ENCODE measurements around the gene TPT1.

Gene TPT1

DNA sequence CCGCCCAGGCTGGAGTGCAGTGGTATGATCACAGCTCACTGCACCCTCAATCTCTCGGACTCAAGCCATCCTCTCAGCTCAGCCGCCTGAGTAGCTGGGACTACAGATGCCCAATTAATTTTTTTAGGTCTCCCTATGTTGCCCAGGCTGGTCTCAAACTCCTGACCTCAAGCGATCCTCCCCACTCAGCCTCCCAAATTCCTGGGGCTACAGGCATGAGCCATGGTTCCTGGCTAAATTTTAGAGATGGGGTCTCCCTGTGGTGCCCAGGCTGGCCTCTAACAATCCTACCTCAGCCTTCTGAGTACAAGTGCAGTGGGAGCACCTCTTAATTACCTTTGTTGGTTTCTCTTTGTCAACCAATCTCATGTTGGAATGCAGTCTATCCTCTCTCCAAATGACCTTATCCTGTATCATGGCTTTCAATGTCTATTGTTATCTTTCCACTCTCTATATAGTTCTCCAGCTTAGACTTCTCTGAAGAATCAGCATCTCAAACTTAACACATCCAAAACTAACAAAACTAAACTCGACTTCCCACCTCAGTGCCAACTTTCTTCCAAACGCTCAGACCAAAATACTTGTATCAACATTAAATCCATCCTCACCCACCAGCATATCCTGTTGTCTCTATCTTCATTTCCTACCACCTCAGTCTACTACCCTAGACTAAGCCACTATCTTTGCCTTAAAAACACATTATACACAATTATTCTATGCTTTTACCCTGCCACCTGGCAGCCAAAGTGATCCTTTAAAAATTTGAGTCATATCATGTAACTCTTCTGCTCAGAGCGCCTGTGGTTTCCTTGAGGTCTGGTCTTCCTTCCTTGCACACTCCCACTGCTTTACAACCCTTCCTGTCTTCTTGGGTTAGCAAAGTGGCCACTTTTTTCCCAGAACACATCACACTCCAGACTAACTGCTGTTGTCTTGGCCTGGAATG is 6.7 kb downstream of the TPT1 start:
- no peak for DNase-seq (ENCODE audit: low read depth in 2 of 2)

DNA sequence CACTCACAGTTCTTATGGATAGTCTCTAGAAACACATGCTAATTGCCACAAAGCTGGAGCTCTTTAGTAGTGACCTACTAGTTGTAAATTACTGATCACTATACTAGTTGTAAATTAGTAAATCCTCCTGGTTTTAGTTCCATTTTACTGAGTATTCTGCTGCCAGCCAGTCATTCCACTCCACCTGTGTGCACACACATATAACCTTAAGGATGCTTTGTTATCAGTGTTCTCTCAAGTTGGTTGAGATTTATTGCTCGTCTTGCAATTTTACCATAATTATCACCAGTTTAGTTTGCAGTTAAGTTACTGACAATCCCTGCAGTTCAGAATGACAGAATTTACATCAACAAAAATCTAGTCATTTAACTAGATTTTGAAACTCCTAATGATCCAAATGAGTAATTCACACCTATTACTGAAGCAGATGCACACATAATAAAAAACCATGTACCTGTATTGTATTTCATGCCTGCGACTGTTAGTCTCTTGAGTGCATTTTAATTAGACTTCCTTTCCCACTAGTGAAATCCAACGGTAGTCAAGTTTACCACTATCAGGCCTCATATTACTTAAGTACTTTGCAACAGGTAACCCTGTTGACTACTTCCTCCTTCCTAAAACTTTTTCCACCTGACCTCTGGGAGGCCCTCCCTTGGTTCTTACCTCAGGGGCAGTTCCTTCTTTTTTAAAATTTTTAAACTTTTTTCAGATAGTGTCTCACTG is 7.6 kb downstream of the TPT1 start:
- no peak for DNase-seq (ENCODE audit: low read depth in 2 of 2)

DNA sequence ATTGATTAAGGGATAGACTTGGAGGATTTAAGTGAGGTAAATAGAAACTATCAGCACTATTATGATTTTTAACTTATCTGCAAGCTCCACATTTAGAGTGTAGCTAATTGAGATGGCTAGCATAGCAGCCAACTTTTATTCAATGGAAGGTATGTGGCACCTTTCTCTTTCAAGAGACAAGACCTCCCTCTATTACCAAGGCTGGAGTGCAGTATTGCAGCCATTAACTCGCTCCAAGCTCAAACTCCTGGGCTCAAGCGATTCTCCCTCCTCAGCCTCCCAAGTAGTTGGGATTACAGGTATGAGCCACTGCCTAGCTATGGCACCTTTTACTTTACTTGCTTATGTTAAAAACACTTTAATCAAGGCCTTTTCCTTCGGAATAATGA is 8.2 kb downstream of the TPT1 start:
- no peak for DNase-seq (ENCODE audit: low read depth in 2 of 2)

DNA sequence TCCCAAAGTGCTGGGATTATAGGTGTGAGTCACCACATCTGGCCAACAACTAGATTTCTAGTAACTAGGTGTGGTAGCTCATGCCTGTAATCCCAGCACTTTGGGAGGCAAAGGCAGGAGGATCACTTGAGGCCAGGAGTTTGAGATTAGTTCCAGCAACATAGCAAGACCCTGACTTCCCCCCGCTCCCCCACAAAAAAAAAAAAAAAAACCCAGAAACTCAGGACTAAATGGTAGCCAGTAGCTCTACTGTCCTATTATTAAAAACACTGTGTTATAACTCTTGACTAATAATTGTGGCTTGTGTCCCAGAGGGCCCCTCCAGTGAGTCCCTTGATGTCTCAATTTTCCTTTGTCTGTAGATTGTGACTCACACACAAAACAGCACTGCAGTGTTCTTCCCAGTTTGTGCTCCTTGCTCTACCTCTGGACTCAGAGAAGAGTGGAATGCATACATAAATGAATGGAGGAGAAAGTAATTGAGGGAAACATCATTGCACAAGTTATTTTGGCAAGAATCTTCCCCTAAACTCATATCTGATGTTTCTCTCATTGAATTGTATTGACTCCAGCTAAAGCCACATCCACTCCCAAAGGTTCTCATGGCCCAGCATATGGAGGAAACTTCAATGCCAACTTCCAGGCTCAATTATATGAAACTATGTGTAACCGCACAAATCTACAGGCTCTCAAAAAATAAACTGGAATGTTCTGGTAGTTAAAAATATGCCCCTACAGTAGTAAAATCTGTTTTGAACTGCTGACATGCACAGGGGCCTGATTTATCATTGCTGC is 8.8 kb downstream of the TPT1 start:
- DNase-seq (ENCODE audit: low read depth in 2 of 2) = no peak

DNA sequence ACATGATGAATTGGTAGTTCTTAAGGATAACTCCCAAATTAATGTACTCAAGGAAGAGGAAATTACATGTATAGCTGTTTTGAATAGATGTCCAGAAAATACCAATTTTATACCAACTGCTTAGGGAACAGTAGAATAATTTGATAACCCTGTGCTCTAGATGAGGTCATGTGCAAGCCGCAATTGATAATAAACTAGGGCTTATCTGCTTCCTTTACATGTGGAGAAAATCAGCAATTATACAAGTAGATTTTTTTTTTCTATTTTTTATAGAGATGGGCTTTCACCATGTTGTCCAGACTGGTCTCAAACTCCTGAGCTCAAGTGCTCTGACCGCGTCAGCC is 9.3 kb downstream of the TPT1 start:
- DNase-seq (ENCODE audit: low read depth in 2 of 2) = no peak

DNA sequence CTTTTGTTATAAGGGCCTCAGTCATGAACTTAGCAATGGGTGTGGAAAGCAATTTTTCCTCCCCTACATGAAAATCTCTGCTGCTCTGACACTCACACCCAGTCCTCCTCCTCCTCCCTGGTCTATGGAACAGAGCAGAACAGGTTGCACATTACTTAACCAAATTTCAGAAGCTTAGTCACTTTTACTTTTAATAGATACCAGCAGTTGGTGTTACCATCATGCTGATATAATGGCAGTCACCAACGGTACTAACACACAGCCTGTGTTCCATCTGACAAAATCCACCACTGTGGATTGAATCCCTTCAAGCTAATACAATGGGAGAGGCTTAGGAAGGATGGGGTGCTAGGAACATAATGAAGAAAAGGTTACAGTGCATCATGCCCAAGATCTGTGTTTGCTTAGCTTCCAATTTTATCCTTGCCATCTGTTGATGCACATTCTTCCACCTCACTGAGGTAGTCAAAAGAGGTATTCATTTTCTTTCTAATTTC is 9.8 kb downstream of the TPT1 start:
- no peak for DNase-seq (ENCODE audit: low read depth in 2 of 2)

DNA sequence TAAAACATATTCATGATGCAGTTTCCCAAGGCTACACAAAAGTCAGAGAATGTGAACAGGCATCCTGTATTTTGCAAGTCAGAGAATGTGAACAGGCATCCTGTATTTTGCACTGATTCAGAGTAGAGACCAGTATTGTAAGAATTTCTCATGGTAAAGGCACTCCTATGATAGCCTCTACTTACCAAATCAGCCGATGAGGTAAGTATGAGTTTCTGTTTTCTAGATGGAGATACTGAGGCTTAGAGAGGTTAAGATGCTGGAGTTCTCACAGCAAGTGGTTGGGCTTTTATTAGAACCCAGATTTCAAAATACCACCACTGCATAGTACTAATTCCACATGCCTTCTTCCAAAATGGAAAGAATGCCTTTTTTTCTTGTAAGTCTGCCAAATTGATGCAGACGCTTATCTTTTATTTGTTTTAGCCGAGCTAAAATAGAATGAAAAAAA is 12.3 kb downstream of the TPT1 start:
- no peak for DNase-seq (ENCODE audit: low read depth in 2 of 2)

DNA sequence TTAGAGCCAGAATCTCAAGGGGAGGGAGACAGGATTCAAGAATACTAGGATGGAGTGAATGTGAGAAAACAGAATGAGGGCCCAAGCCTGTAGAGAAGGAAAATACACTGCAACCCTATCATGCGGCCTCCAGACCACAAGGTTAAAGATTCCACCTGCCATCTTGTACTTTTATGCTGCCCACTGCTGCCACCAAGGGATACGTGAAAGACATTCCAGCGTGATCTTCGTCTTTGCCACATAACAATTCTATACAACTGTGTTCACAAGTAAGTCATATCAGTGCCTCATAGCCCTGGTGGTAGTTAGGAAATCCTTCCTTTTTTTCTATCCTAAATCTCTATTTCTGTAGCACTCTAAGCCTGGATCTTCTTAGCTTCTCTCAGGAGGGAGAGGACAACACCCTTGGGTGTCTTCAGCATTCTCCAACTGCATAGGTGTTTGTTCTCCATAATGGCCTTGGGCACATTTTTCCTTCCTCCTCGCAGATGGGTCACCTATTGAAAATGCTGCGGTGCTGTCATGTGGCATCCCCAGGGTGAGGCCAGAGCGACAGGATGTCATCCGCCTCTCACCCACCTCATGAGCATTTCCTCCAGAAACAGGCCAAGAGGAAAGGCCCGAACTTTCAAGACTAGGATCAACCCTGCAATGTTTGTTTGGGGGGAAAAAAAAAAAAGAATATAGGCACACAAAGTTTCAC is 13.6 kb downstream of the TPT1 start:
- DNase-seq (ENCODE audit: low read depth in 2 of 2) = no peak

DNA sequence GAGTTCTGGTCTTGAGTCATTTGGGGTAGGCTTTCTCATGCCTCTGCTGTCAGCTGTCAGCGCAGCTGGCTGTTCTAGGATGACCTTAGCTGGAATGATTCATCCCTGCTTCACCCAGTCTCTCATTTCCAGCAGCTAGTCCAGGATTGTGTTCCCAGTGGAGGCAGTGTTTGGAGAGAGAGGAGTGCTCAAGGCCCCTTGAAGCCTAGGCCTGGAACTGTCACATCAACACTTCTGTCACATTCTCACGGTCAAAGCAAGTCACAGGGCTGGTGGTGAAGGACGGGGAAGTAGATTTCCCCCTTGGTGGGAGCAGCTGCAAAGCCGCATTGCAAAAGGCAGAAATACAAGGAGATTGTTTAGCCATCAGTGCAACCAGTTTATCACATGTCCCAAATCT is 15.2 kb downstream of the TPT1 start:
- no peak for DNase-seq (ENCODE audit: low read depth in 2 of 2)

DNA sequence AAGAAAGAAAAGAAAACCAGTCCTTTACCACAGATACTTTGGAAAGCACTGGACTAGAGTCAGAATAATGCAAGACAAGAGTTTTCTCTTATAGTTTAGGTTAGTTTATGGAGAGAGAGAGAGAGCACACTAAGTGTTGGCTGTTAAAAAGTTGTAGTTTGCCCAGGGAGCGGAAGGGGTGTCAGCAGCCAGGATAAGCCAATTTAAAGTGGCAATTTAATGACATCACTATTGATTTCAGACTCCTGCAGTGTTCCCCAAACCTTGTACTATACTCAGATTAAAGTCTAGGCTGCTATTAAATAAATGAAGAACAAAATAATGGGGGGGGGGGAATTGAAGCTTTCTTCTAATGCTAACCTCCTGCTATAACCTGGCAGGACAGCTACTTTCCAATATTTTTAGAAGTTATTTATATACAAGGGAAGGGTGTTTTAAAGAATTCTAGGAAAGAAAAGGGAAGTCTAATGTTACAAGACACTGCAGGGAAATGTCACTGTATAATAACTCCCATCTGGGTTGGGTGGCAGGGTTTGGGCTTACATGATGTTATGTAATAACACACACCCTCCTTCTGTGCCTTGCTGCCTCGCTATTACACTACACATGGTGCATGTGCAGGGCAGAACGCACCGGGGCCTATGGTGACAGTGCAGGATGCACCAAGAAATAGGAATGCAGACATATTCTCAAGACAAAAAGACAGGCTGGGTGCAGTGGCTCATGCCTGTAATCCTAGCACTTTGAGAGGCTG is 19.9 kb downstream of the TPT1 start:
- DNase-seq (ENCODE audit: low read depth in 2 of 2) = no peak

DNA sequence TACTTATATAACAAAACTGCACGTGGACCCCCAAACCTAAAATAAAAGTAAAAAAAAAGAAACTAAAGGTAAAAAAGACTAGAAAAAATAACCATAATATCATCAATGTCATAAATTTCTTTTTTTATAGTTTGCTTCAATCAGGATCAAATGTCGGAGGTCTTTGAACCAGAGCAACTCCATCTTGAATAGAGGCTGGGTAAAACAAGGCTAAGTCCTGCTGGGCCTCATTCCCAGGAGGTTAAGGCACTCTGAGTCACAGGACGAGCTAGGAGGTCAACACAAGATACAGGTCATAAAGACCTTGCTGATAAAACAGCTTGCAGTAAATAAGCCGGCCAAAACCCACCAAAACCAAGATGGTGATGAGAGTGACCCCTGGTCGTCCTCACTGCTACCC is 24.0 kb downstream of the TPT1 start:
- no peak for DNase-seq (ENCODE audit: low read depth in 2 of 2)

DNA sequence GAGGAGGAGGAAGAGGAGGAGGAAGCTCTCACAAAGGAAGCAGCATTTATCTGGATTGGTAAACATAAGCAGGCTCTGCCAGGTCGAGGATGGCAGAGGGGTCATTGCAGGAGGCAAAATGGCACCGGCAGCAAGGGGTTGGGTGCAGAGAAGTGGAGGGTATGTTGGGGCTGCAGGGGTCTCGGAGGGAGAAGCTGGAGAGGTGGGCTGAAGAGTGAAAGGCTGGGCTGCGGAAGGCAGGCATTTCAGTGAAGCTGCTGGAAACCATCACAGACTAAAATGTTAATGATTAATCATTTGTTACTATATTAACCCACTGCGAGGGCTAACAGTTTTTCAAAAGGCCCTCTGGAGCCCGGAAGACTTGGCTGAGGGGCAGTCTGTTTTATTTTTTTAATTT is 24.6 kb downstream of the TPT1 start:
- no peak for DNase-seq (ENCODE audit: low read depth in 2 of 2)

DNA sequence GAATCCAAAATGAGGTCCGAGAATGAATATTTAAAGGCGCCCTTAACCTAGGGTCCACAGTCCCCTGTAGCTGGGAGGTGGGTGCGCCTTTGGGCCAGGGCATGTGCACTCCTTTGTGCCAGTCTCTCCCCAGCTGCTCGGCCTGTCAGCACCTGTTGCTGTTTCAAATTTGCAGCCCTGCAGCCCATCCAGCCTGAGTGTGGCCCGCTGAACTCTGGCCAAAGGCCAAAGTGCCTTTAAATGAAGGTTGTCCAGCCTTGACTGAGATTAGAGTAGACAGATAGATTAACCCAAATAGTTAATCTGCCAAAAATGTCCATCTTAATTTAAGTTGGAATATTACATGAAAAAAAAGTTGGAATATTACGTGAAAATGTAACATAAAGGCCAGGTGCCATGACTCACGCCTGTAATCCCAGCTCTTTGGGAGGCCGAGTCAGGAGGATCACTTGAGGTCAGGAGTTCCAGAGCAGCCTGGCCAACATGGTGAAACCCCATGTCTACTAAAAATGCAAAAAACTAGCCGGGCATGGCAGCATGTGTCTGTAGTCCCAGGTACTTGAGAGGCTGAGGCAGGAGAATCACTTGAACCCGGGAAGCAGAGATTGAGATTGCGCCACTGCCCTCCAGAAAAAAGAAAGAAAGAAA is 25.3 kb downstream of the TPT1 start:
- no peak for DNase-seq (ENCODE audit: low read depth in 2 of 2)

DNA sequence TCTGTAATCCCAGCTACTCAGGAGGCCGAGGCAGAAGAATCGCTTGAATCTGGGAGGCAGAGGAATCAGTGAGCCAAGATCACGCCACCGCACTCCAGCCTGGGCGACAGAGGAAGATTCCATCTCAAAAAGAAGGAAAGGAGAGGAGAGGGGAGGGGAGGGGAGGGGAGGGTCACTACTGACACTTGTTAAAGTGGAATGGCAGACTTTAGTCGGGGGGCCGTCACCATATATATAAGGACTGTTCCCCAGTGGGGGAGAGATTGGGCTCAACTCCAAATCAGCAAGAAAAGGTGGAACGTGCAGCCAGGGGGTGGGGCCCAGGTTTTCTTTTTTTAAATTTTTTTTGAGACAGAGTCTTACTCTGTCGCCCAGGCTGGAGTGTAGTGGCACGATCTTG is 26.2 kb downstream of the TPT1 start:
- no peak for DNase-seq (ENCODE audit: low read depth in 2 of 2)

DNA sequence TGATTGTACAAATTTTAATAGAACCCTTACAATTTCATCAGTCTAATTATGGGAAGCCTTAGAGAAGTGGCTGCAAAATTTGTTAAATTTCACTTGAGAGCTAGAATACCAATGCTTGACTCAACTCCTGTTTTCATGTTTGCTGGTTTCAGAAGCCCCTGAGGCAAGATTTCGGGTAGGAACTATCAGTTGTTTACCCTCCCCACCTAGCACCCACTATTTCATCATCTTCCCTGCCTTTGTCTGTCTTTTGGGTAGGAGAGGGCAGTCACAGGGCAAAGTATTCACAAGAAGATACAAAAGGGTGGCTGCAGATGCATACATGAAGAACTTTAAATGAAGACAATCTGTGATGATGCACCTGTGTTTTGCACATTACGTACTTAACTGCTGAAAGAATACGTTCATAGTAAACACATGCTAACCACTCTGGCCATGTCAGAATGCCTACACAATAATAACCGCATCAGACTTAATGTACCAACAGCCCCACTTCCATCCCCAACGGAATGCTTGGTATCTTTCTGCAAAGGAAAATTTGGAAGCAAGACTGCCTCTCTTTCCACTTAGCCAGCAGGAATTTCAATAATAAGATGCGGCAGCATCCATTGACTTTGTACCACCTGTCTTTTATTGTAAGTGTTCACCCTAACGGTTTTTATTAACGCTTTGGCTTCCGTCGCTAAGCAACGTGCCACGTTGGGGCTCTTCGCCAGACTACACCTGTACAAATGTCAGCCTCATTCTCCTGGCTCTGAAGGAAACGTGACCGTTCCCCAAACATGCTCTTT is 30.4 kb downstream of the TPT1 start:
- no peak for DNase-seq (ENCODE audit: low read depth in 2 of 2)

DNA sequence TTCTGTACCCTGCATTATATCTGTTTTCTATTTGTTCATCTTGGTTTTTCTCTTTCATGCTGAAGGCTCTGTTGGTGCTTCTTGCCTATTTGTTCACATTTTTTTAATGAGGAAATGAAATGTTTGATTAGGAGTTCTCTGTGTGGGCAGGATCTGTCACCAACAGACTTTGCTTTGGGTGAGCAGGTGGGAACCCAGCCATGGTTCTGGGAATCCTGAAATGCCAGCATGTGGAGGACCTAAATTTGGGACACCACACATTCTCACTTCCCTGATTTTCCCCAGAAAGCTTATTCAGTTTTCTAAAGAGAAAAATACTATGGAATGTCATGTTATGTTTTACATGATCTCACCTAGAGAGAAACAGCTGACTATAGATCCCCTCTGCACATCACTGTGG is 34.0 kb downstream of the TPT1 start:
- DNase-seq (ENCODE audit: low read depth in 2 of 2) = no peak

DNA sequence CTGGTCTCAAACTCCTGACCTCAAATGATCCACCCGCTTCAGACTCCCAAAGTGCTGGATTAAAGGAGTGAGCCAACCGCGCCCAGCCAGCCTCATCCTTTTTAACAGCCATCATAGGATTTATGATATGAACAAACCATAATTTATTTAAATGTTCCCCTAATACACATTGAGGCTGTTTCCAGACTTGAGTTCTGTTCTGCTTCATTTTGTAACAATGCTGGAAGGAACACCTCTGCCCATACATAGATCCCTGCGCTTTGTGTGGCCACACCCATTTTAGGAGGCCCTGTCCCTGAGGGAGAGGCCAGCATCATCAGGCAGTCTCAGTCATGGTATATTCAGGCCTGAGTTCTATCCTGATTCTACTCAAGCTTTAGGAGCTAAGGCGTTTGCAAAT is 35.9 kb downstream of the TPT1 start:
- no peak for DNase-seq (ENCODE audit: low read depth in 2 of 2)

DNA sequence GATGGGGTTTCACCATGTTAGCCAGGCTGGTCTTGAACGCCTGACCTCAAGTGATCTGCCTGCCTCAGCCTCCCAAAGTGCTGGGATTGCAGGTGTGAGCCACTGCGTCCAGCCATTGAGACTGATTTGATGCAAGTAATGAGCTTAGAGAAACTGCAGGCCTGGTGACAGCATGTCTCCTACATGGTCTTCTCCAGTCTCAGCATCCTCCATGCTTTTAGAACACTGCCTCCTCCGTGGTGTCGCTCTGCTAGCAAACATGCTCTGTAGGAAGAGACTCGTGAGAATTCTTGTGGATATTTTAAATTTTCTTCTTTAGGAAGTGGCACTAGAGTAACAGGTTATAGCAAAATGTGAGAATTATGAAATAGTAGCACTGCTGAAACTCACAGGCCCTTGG is 37.1 kb downstream of the TPT1 start:
- DNase-seq (ENCODE audit: low read depth in 2 of 2) = no peak

DNA sequence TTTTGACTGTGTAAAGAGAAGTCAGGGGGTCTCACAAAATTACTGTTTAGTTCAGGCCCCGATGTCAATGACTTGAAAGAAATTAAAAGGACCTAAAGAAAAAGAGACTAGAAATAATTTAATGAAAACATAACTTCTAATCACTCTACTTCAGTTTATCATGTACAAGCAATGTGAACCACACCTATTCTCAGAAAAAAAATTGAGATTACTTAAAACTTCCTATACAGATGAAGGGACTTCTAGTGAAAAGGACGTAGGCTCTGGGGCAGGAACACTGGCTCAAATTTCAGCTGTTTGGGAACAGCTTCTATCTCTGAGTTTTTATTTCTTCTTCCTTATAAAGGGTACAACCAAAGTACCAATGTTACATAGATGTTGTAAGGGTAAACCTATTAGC is 38.0 kb downstream of the TPT1 start:
- no peak for DNase-seq (ENCODE audit: low read depth in 2 of 2)

DNA sequence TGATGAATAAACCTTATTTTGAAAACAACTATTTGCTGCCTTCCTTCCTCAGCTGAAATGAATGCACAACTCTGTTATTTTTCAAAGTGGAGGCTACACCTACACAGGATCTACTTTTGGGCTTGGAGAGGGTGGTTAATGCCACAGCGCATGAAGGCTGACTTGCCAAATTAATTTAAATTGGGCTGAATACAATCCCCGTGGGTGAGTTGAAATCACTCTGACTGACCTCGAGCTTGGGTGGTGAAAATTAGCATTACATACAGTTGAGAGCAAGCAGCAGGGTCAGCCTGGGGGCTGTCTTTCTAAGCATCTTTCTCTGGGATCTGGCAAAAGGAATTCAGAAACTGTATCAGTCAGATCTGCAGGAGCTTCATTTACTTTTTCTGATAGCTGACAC is 38.5 kb downstream of the TPT1 start:
- no peak for DNase-seq (ENCODE audit: low read depth in 2 of 2)
